GM12874 (cell line): ENCODE data around the gene STARD4.
A peak's percentile ranks its signal among the peaks of the same experiment; 100 is the strongest.

Experiments used
- CTCF ChIP-seq: IDR thresholded peaks from 2 replicates; pipeline ENCODE4 v1.5.1; 2011; ENCODE audit warnings: low read depth, mild to moderate bottlenecking, control low read depth, low read length, moderate library complexity; ENCODE audit not compliant: insufficient read depth

STARD4 gene

GRCh38 chr5:111552492-111552891 lies 40.2 kb upstream of the STARD4 start:
- TF ChIP-seq CTCF: no peak

DNA sequence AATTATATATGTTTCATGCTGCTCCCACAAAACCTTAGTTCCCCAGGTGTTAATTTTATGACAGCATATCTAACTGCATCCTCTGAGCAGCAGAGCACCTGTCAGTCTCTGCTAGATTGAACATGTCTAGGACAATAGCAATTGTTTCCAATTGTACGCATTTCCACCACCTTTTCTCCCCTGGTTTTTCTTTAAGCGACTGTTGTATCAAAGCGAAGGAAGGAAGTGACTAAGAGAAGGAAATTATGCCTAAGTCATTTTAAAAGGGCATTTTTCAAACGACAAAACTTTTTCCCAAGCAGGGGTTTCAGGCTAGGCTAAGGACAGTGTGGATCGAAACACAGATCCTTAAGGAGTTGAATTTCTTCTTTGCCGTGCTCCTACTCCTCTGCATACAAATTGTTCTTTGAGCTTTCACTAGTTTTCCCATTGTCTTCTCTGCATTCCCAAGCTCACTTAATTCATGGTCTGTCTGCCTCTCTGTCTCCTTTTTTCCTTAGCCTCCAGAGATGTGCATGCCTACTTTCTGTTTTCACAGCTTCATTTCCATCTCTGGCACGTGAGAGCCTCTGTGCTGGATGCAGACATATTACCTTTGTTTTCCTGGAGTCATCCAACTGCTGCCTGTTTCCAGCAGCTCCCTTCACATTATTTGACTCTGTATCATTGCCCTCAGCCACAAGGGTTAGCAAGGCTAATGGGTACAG lies 39.4 kb upstream of the STARD4 start:
- no peak for TF ChIP-seq CTCF

- TF ChIP-seq CTCF: no peak
These were observed 38.8 kb upstream of the STARD4 start for GRCh38 chr5:111551161-111551560.

DNA sequence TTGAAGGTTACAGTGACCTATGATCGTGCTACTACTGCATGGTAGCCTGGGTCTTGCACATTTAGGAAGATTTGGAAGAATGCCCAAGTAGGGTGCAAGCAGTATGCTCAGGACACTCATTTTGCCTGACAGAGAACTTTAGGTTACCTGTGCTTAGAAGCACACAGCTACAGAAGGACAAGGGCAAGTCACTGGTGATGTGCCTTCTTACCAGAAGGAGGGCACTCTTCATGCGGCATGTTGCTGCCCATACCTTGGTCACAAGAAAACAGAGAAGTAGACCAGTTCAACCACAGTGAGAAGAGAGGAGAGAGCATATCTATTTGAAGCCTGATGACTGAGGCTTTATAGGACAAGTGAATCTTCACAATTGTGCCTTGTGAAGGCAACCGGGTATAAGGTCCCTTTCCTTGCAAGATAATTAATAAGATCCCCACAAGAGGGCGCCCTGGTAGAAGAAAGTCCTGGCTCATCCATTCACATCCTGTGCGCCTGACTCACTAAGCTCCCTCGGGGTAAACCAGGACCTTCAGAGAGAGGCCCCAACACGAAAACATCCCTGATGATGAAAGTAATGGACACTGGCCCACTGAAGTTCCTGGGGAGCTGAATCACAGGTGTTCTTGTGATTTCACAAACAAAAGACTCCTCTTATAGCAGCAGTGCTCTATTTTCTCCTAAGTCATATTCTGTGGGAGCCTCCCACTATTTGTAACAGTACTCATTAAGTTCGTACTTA lies 38.1 kb upstream of the STARD4 start:
- TF ChIP-seq CTCF: peak; percentile 40; the same call in 1 of the 2 replicates

DNA sequence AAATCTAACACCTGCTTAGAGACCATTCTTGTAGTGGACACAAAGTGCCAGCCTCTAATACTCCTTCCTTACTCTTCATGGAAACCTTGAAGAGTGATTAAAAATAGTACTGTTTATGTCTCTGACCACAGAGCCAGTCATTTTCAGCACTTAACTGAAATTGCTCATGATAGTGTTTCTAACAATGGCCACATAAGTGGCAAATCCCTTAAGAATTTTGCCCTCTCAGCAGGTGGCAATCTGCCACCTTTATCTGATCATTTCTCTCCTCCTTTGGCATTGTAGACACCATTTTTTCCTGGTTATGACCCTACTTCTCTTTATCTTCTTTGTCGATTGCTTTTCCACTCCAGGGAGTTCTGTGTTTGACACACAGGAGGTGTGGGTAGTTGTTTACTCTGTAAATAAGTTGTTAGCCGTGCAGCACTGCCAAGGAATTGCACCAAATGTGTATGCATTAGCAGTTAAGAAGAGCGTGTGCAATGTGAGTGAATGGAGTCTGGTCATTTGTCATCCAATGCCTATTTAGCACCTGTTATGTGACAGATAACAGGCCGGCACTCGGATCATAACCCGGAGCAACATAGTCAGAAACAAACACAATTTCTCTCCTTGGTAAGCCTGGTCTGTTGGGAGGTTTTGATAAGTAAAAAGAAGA lies 36.8 kb upstream of the STARD4 start:
- TF ChIP-seq CTCF: no peak

DNA sequence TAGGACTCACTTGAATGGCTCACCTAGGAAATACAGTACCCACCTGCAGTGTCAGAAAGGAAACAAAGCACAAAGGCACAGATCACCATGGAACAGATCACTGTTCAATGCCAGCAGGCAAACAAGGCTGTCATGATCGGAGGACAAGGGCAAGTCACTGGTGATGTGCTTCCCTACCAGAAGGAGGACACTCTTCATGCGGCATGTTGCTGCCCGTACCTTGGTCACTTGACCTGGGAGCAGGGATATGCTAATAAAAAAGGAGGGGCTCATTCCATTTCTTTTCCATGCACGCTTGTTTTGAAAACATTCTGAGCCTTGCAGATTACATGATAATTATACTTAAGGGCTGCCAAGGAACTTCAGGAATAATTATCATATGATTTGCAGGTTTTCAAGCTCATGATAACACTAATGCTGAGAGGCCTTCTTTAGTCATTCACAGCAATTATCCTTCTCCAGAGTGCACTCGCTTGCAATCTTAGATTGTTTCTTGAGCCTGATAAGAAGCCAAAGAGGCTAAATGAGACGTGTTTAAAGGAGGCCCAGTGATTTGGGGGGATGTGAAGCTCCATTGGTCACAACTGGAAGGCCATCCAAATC lies 36.1 kb upstream of the STARD4 start:
- no peak for TF ChIP-seq CTCF

GRCh38 chr5:111545031-111545430 lies 32.7 kb upstream of the STARD4 start:
- TF ChIP-seq CTCF: no peak
